HepG2 (cell line): ENCODE data around the gene CATSPERB. TPM values are rescaled to one million over a fixed set of nuclear protein-coding genes. Genes with fewer than 3 reads are reported as not detected.

Experiments used
- ATAC-seq: fragments of 200-7000 bp; cut with Tn5 transposase; 3 replicates; pipeline ENCODE4 v1.9.1; 2020; ENCODE audit warnings: mild to moderate bottlenecking, moderate library complexity
- BruUV-seq: library from RNA; stranded (reverse); fragments of 400-500 nt; replicated peaks from 2 replicates; lab custom pipeline; 2021; lab: Mats Ljungman, UMichigan
- CTCF ChIA-PET: fragments of 300-600 bp; formaldehyde crosslinking; extraction: SDS; loops from one replicate; lab custom pipeline; 2021; ENCODE audit warnings: low total read pairs, inconsistent platforms, low intra/inter-chr PET ratio; lab: Yijun Ruan, JAX
- POLR2A ChIA-PET: fragments of 350-600 bp; sonication (Branson Sonifier 250); formaldehyde crosslinking; loops from one replicate; lab custom pipeline; 2020; ENCODE audit warnings: antibody characterized with exemption, inconsistent platforms; lab: Yijun Ruan, JAX
- DNase-seq: peaks from one replicate; pipeline ENCODE4 v3.0.0-alpha.2; 2015; ENCODE audit warnings: low spot score
- FAIRE-seq: peaks from 3 replicates; lab custom pipeline; 2011; peaks lifted over from hg19 to GRCh38; lab: Jason Lieb, UNC
- H2AFZ ChIP-seq: one replicate; pipeline ENCODE4 v1.6.1; 2011; ENCODE audit warnings: low read length, inconsistent platforms
- H3K27ac ChIP-seq: fragments of 300-600 bp; 3 replicates; pipeline ENCODE4 v1.8.0; 2011; ENCODE audit warnings: mixed run types, mild to moderate bottlenecking, mixed read lengths, low read length, inconsistent platforms; ENCODE audit not compliant: insufficient read depth; ENCODE audit errors: extremely low read length
- H3K27me3 ChIP-seq, 2 experiments: fragments of 200-600 bp in 1 of 2; 2 replicates in 1 of 2; 3 replicates in 1 of 2; pipeline versions ENCODE4 v1.6.0 to v1.8.0; 2011; ENCODE audit warnings: low read length in 2 of 2, mild to moderate bottlenecking in 2 of 2, moderate library complexity in 2 of 2, inconsistent platforms in 1 of 2; ENCODE audit not compliant: insufficient read depth in 2 of 2, control insufficient read depth in 1 of 2
- H3K36me3 ChIP-seq, 2 experiments: fragments of 200-600 bp in 1 of 2; replicated peaks in 1 of 2; 2 replicates in 1 of 2; 3 replicates in 1 of 2; pipeline versions ENCODE4 v1.5.1 to v1.8.0; 2011; ENCODE audit warnings: low read length in 2 of 2, inconsistent platforms in 1 of 2; ENCODE audit not compliant: insufficient read depth in 2 of 2, control insufficient read depth in 1 of 2
- H3K4me1 ChIP-seq: 2 replicates; pipeline ENCODE4 v1.5.1; 2012; ENCODE audit warnings: low read length, inconsistent platforms; ENCODE audit not compliant: insufficient read depth
- H3K4me2 ChIP-seq: 2 replicates; pipeline ENCODE4 v1.6.0; 2011; ENCODE audit warnings: low read depth, low read length, inconsistent platforms
- H3K4me3 ChIP-seq, 3 experiments: fragments of 200-600 bp in 1 of 3; sonication (generic), shearing (Covaris generic) in 1 of 3; replicated peaks in 1 of 3; 2 replicates each; pipeline ENCODE4 v1.5.1; 2011 to 2016; ENCODE audit warnings: low read length in 3 of 3, inconsistent platforms in 2 of 3, low read depth in 2 of 3, mild to moderate bottlenecking in 2 of 3, control low read depth in 1 of 3, mixed read lengths in 1 of 3; ENCODE audit not compliant: insufficient read depth in 1 of 3
- H3K79me2 ChIP-seq: one replicate; pipeline ENCODE4 v1.6.1; 2011; ENCODE audit warnings: low read length, inconsistent platforms; ENCODE audit not compliant: insufficient read depth
- H3K9ac ChIP-seq: 2 replicates; pipeline ENCODE4 v1.6.0; 2011; ENCODE audit warnings: mild to moderate bottlenecking, low read depth, low read length, inconsistent platforms; ENCODE audit not compliant: insufficient read depth
- H3K9me3 ChIP-seq: 2 replicates; pipeline ENCODE4 v1.5.1; 2012; ENCODE audit warnings: mild to moderate bottlenecking, low read length
- H4K20me1 ChIP-seq: 2 replicates; pipeline ENCODE4 v1.6.0; 2011; ENCODE audit warnings: inconsistent platforms, mild to moderate bottlenecking, low read length, moderate library complexity; ENCODE audit not compliant: insufficient read depth
- ARNT2 ChIP-seq: sonication (generic); formaldehyde crosslinking; IDR thresholded peaks from 2 replicates; pipeline ENCODE4 v1.8.0; 2022; ENCODE audit warnings: mild to moderate bottlenecking, low read depth, missing genetic modification reagents, moderate library complexity
- CCDC6 ChIP-seq: sonication (generic); formaldehyde crosslinking; IDR thresholded peaks from 2 replicates; pipeline ENCODE4 v1.8.1; 2022; ENCODE audit warnings: mild to moderate bottlenecking, missing genetic modification reagents, moderate library complexity
- CSRNP2 ChIP-seq: sonication (generic); formaldehyde crosslinking; conservative IDR thresholded peaks from 2 replicates; pipeline ENCODE4 v1.8.0; 2022; ENCODE audit warnings: low read depth, missing genetic modification reagents
- FLYWCH1 ChIP-seq: sonication (generic); formaldehyde crosslinking; IDR thresholded peaks from 2 replicates; pipeline ENCODE4 v1.8.1; 2023; ENCODE audit warnings: mild to moderate bottlenecking, missing genetic modification reagents
- HMGXB3 ChIP-seq: sonication (generic); formaldehyde crosslinking; IDR thresholded peaks from 2 replicates; pipeline ENCODE4 v1.4.0; 2020; ENCODE audit warnings: missing genetic modification reagents, borderline replicate concordance
- PBX2 ChIP-seq: IDR thresholded peaks from 2 replicates; pipeline ENCODE4 v1.6.1; 2016; ENCODE audit warnings: control low read depth
- PREB ChIP-seq: sonication (generic); formaldehyde crosslinking; IDR thresholded peaks from 2 replicates; pipeline ENCODE4 v1.4.0; 2020; ENCODE audit warnings: missing genetic modification reagents
- PRMT3 ChIP-seq: sonication (generic); formaldehyde crosslinking; IDR thresholded peaks from 2 replicates; pipeline ENCODE4 v1.8.1; 2022; ENCODE audit warnings: low read depth, mild to moderate bottlenecking, moderate library complexity, missing genetic modification reagents, borderline replicate concordance
- RBAK ChIP-seq: sonication (generic); formaldehyde crosslinking; IDR thresholded peaks from 2 replicates; pipeline ENCODE4 v1.5.1; 2020; ENCODE audit warnings: mild to moderate bottlenecking, missing genetic modification reagents
- TERF1 ChIP-seq: sonication (generic); formaldehyde crosslinking; IDR thresholded peaks from 2 replicates; pipeline ENCODE4 v1.8.0; 2022; ENCODE audit warnings: mild to moderate bottlenecking, missing genetic modification reagents, moderate library complexity
- ZBTB20 ChIP-seq: sonication (generic); formaldehyde crosslinking; IDR thresholded peaks from 2 replicates; pipeline ENCODE4 v1.8.1; 2023; ENCODE audit warnings: missing genetic modification reagents, low read depth, mild to moderate bottlenecking, borderline replicate concordance
- ZIK1 ChIP-seq: sonication (generic); formaldehyde crosslinking; IDR thresholded peaks from 2 replicates; pipeline ENCODE4 v1.5.0; 2020; ENCODE audit warnings: mild to moderate bottlenecking, low read depth, missing genetic modification reagents, borderline replicate concordance
- ZNF547 ChIP-seq: sonication (generic); formaldehyde crosslinking; IDR thresholded peaks from 2 replicates; pipeline ENCODE4 v1.5.1; 2020; ENCODE audit warnings: mild to moderate bottlenecking, missing genetic modification reagents
- ZNF704 ChIP-seq: sonication (generic); formaldehyde crosslinking; IDR thresholded peaks from 2 replicates; pipeline ENCODE4 v1.8.1; 2023; ENCODE audit warnings: mild to moderate bottlenecking, inconsistent platforms, moderate library complexity, missing genetic modification reagents, borderline replicate concordance
- in situ Hi-C: cut with HindIII; loops from 2 replicates; pipeline ENCODE4 v1.10.0; 2017; ENCODE audit warnings: low pct_unique_long_range_greater_than_20kb; ENCODE audit not compliant: extremely low pct_ligation_motif_present
- intact Hi-C: fragments of 100-400 bp; cut with micrococcal nuclease; formaldehyde crosslinking; loops from one replicate; pipeline ENCODE4 v1.10.0; 2022; ENCODE audit not compliant: unreplicated experiment
- polyA plus RNA-seq, 8 experiments: library from polyadenylated mRNA; depleted of rRNA in 3 of 8; stranded (reverse) in 7 of 8; unstranded in 1 of 8; fragments of >200 nt; fragmentation: Illumina TruSeq in 4 of 8; extraction: Trizol in 4 of 8; gene quantifications; 2 replicates each; pipeline versions ENCODE4 v1.2.1 to v1.2.3, GENCODE V29; 2011 to 2016; ENCODE audit warnings: low read depth in 4 of 8, missing spikeins in 1 of 8, mixed read lengths in 1 of 8; ENCODE audit not compliant: insufficient read depth in 1 of 8
- total RNA-seq, 5 experiments: library from RNA; depleted of rRNA; stranded (reverse); fragments of >200 nt; fragmentation: Illumina TruSeq; extraction: Trizol; gene quantifications; 2 replicates each; pipeline ENCODE4 v1.2.3, GENCODE V29; 2016; ENCODE audit warnings: low read depth in 1 of 5

Gene CATSPERB
- total and polyA plus RNA-seq, 2 of the 13 experiments (the other 11 are each of a cell fraction or from before 2014, with no cell fraction given) = not detected

- Histone ChIP-seq H3K9me3 (peaks cover 11% of the 10 kb centered on the region), H3K79me2 (no peaks in the 10 kb centered on the region), H4K20me1 (no peaks in the 10 kb centered on the region), H3K27me3 (no peaks in the 10 kb centered on the region; a peak in 1 of 5 replicates), H3K4me3 (no peak overlapping the region), H3K36me3 (no peaks in the 10 kb centered on the region), H3K9ac (no peak overlapping the region), H3K4me1 (no peaks in the 10 kb centered on the region), H2AFZ (no peak overlapping the region), H3K27ac (no peak overlapping the region), H3K4me2 (no peak overlapping the region)
- no peak for DNase-seq
- in situ Hi-C loops = no loop called here
- POLR2A ChIA-PET = no interaction called here
- no peak for ATAC-seq
- no peak for FAIRE-seq
- intact Hi-C loops = no loop called here
- no TSS peak for BruUV-seq
- CTCF ChIA-PET = no interaction called here
- TF ChIP-seq ARNT2 (no peak), CSRNP2 (CRISPR knock-in tag) (no peak), CCDC6 (CRISPR knock-in tag) (no peak), RBAK (CRISPR knock-in tag) (no peak), PREB (CRISPR knock-in tag) (no peak), PRMT3 (CRISPR knock-in tag) (no peak), ZBTB20 (CRISPR knock-in tag) (no peak), FLYWCH1 (CRISPR knock-in tag) (no peak), ZNF704 (no peak), ZNF547 (CRISPR knock-in tag) (no peak), PBX2 (no peak), ZIK1 (no peak), TERF1 (CRISPR knock-in tag) (no peak), HMGXB3 (CRISPR knock-in tag) (no peak)
Measured at GRCh38 chr14:91679273-91679672, 52.6 kb downstream of the CATSPERB start.
